GM19240 (cell line): Measurements from ENCODE around the gene ELOVL6.
"Not testable (repeated sequence)": the region's sequence is repeated elsewhere in the genome, so short reads cannot be mapped to it uniquely, and the experiment has no call there.

Experiments
- DNase-seq: peaks from one replicate; pipeline ENCODE4 v3.0.0; 2011; ENCODE audit warnings: low spot score; ENCODE audit not compliant: insufficient read length

The ELOVL6 gene

DNA sequence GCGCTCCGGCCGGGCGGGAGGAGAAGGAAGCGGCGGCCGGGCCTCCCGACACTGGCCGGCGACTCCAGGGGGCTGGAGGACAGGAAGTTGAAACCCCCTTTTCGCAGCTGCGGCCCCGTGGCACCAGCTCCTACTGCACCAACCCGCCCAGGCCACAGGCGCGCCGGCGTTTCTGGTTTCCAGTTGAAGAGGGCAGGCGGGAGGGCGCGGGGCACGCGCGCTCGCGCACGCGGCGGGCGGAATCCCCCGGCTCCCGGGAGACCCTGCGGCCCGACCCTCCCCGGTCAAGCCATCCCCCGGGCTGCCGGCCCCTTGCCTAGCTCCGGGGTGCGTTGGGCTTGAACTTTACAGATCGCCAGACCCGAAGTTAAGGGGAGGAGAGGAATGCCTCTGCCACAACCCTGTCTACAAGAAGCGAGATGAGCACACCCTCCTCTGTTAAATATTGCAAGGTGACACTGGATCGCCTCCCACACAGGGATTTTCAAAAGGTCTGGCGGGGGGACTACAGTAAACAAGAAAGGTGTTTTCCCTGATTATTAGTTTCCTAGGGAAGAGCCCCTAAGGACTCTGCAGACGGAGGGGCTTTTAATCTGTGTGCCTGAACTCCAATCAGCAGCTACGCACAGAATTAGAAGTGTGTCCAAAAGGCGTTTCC, 1.4 kb downstream of the ELOVL6 start:
- peak; percentile 4 for DNase-seq

- DNase-seq: peak; percentile 1
These were observed 2.1 kb downstream of the ELOVL6 start for GRCh38 chr4:110196206-110196870.

DNA sequence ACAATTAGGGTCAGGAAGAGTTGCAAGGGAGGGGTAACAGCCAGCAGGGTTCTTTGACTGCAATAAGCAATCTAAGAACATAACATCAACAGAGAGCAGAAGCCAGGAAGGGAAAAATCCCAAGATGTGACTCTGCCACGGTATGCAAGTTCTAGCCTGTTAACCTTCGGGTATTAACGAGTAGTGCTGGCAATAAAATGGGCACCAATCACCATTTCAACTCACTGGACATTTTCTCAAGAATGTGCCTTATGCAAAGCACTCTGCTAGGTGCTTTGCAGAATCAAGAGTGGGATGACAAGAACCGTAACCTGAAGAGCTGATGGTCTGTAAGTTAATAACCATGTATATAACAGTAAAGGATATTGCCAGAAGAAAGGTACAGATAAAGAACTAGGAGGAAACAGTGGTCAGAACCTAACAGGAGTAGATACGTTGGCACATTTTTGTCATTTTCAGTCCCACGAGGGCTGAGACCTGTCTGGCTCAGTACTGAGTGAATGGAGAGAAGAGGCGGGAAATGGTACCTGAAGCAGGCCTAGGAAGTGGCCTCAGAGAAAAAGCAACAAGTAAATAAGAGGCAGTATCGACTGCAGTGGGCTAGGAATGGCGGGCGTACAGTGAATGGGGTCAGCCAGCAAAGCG, 2.7 kb downstream of the ELOVL6 start:
- no peak for DNase-seq

GRCh38 chr4:110193822-110194761, 4.3 kb downstream of the ELOVL6 start:
- peak; percentile 43 for DNase-seq

GRCh38 chr4:110193287-110193686, 5.1 kb downstream of the ELOVL6 start:
- not testable (repeated sequence) for DNase-seq

DNA sequence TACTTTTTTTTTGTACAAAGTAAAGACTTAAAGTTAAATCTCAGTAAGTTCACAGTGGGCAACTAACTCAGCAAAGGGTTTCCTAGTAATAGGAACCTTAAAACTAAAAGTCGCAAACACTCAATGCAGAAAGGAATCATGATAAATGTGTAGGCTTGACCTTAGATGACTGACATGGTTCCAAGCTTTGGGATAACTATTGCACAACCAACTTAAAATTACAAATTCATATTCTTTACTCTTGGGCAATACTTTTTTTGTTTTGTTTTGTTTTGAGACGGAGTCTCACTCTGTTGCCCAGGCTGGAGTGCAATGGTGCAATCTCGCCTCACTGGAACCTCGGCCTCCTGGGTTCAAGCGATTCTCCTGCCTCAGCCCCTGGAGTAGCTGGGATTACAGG, 8.2 kb downstream of the ELOVL6 start:
- no peak for DNase-seq

- DNase-seq: no peak
These were observed 10.3 kb downstream of the ELOVL6 start for GRCh38 chr4:110188113-110188512.

DNA sequence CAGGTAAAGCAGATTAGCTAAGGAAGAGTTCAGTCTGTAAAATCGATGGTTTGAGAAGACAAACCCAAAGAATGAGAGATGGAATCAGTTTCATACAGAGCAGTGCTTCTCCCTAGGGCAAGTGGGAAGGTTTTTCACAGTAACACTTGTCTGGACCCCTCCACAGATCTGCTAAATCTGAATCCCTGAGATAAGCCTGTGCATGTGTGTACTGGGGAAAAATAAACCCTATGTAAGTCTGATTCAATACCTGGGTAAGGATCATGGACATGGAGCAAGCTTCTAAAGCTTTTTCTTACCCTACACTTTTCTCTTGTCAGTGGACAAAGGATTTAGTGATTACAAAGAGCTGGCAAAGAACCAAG, 13.6 kb downstream of the ELOVL6 start:
- no peak for DNase-seq

GRCh38 chr4:110184140-110184790, 14.2 kb downstream of the ELOVL6 start:
- DNase-seq: no peak

DNA sequence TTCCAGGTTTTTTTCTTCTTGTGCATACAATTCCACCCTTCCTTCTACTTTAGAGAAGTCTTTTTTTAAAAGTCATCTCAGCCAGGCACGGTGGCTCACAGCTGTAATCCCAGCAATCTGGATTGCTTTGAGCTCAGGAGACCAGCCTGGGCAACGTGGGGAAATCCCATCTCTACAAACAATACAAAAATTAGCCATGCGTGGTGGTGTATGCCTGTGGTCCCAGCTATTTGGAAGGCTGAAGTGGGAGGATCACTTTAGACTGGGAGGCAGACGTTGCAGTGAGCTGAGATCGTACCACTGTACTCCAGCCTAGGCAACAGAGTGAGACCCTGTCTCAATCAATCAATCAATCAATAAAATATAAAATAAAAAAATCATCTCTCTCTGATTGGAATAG, 14.8 kb downstream of the ELOVL6 start:
- no peak for DNase-seq

- DNase-seq: no peak
These were observed 15.4 kb downstream of the ELOVL6 start for GRCh38 chr4:110183058-110183457.

- no peak for DNase-seq
These were observed 16.5 kb downstream of the ELOVL6 start for GRCh38 chr4:110181890-110182289.

GRCh38 chr4:110175634-110176033, 22.8 kb downstream of the ELOVL6 start:
- DNase-seq: no peak

GRCh38 chr4:110172972-110173371, 25.4 kb downstream of the ELOVL6 start:
- no peak for DNase-seq

- no peak for DNase-seq
These were observed 26.4 kb downstream of the ELOVL6 start for GRCh38 chr4:110171971-110172370.

DNA sequence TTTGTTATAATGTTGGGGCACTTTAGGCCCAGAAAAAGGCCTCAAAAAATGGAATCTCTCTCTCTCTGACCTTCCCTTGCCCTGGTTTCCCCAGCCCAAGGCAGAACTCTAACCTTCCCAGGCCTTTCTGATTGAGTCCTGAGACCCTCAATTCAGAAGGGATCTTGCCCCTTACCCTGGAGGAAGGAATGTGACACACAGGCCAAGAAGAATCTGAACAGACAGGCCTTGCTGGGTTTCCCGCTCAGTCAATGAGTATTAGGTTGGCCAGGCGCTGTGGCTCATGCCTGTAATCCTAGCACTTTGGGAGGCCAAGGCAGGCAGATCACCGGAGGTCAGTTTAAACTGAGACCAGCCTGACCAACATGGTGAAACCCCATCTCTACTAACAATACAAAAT, 27.6 kb downstream of the ELOVL6 start:
- DNase-seq: no peak

- DNase-seq: no peak
These were observed 32.8 kb downstream of the ELOVL6 start for GRCh38 chr4:110165382-110166286.

- no peak for DNase-seq
These were observed 33.6 kb downstream of the ELOVL6 start for GRCh38 chr4:110164856-110165255.

DNA sequence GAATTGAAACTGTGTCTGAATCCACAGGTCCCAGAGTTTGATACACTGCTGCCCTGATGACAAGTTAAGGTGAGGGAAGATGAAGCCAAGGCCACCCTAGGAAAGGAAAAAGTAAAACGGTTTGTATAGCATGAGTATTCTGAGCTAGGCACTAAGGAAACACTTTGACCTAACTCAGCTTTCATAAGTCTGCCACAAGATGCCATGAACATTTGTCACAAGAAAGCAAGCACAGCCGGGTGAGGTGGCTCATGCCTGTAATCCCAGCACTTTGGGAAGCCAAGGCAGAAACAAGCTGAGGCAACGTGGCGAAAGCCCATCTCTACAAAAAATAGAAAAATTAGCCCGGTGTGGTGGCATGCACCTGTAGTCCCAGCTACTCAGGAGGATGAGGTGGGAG, 34.2 kb downstream of the ELOVL6 start:
- DNase-seq: no peak
